CD4-positive, alpha-beta T cell (primary cell): Measurements from ENCODE around the gene TRAPPC14. TPM values are rescaled to one million over a fixed set of nuclear protein-coding genes. Genes with fewer than 3 reads are reported as not detected.
A peak's percentile ranks its signal among the peaks of the same experiment; 100 is the strongest.
"Not testable (repeated sequence)": the region's sequence is repeated elsewhere in the genome, so short reads cannot be mapped to it uniquely, and the experiment has no call there.

Experiments used
- ATAC-seq: fragments of 200-7000 bp; cut with Tn5 transposase; one replicate; pipeline ENCODE4 v1.10.0; 2022; ENCODE audit warnings: mild to moderate bottlenecking; ENCODE audit not compliant: poor library complexity
- CTCF ChIA-PET: fragments of 350-600 bp; sonication (Branson Sonifier 250); formaldehyde crosslinking; loops from one replicate; lab custom pipeline; 2021; ENCODE audit warnings: antibody characterized with exemption, inconsistent platforms; lab: Charles Lee
- POLR2A ChIA-PET: fragments of 350-600 bp; sonication (Branson Sonifier 250); formaldehyde crosslinking; loops from one replicate; lab custom pipeline; 2021; ENCODE audit warnings: antibody characterized with exemption, inconsistent platforms; lab: Charles Lee
- DNase-seq, 14 experiments: peaks; one replicate each; pipeline ENCODE4 v3.0.0-alpha.2; 2013 to 2020; ENCODE audit warnings: mixed read lengths in 2 of 14
- H3K27ac ChIP-seq, 2 donors: one replicate each; pipeline versions ENCODE4 v1.5.1 to v1.7.0; 2013; ENCODE audit warnings: low read length in 2 of 2, low read depth in 1 of 2, mild to moderate bottlenecking in 1 of 2
- H3K27me3 ChIP-seq, 2 experiments: 1 replicate in 1 of 2; 2 replicates in 1 of 2; pipeline versions ENCODE4 v1.6.1 to v1.7.0; 2013; ENCODE audit warnings: low read length in 2 of 2, control low read depth in 1 of 2, mild to moderate bottlenecking in 1 of 2, moderate library complexity in 1 of 2; ENCODE audit not compliant: insufficient read depth in 2 of 2, control insufficient read depth in 1 of 2
- H3K36me3 ChIP-seq: one replicate; pipeline ENCODE4 v1.6.1; 2013; ENCODE audit warnings: low read length, control low read depth; ENCODE audit not compliant: insufficient read depth
- H3K4me1 ChIP-seq: one replicate; pipeline ENCODE4 v1.6.1; 2013; ENCODE audit warnings: low read length, control low read depth; ENCODE audit not compliant: insufficient read depth
- H3K4me3 ChIP-seq: one replicate; pipeline ENCODE4 v1.5.1; 2013; ENCODE audit warnings: mild to moderate bottlenecking, low read length, moderate library complexity
- H3K9me3 ChIP-seq, 2 experiments: 1 replicate in 1 of 2; 2 replicates in 1 of 2; pipeline versions ENCODE4 v1.6.1 to v1.7.0; 2013; ENCODE audit warnings: low read length in 2 of 2, mild to moderate bottlenecking in 2 of 2, control low read depth in 1 of 2, moderate library complexity in 1 of 2; ENCODE audit not compliant: control insufficient read depth in 1 of 2, insufficient read depth in 1 of 2
- H3K27ac Mint-ChIP-seq: one replicate; pipeline ENCODE4 v1.8.0; 2020; ENCODE audit warnings: mixed read lengths
- H3K27me3 Mint-ChIP-seq: one replicate; pipeline ENCODE4 v1.8.0; 2021; ENCODE audit warnings: mixed read lengths
- H3K36me3 Mint-ChIP-seq: one replicate; pipeline ENCODE4 v1.8.0; 2021; ENCODE audit warnings: low read depth, mixed read lengths
- H3K4me1 Mint-ChIP-seq: one replicate; pipeline ENCODE4 v1.8.0; 2021; ENCODE audit warnings: low read depth, mixed read lengths
- H3K4me3 Mint-ChIP-seq: one replicate; pipeline ENCODE4 v1.8.0; 2020; ENCODE audit warnings: mild to moderate bottlenecking, mixed read lengths
- H3K9me3 Mint-ChIP-seq: one replicate; pipeline ENCODE4 v1.8.0; 2020; ENCODE audit warnings: mixed read lengths
- CTCF ChIP-seq: fragments of 200-600 bp; IDR thresholded peaks from one replicate; pipeline ENCODE4 v1.8.0; 2022; ENCODE audit warnings: antibody characterized with exemption, mild to moderate bottlenecking
- intact Hi-C, 2 experiments: fragments of 100-400 bp; cut with DNase I in 1 of 2; cut with micrococcal nuclease in 1 of 2; formaldehyde crosslinking; loops; one replicate each; pipeline versions ENCODE4 v1.15.1 to v1.9.0; 2023 to 2025; cut with DNase I, micrococcal nuclease
- total RNA-seq, 174 experiments: library from RNA in 2 of 174; stranded (reverse) in 2 of 174; gene quantifications; one replicate each; pipeline ENCODE4 v1.2.3 and lab custom pipeline; 2021 to 2026

TRAPPC14 gene
- total RNA-seq, 2 experiments from 2014 or later: 37.9 to 42.6 TPM

GRCh38 chr7:100192969-100193368, 34.4 kb upstream of the TRAPPC14 start:
- Mint-ChIP-seq H3K9me3 (no peaks in the 10 kb centered on the region), H3K4me3 (peak overlapping the region; percentile 57)

GRCh38 chr7:100192281-100192862, 33.8 kb upstream of the TRAPPC14 start:
- not testable (repeated sequence) for H3K27ac ChIP-seq, H3K36me3 Mint-ChIP-seq, H3K9me3 ChIP-seq, H3K27me3 ChIP-seq, H3K9me3 Mint-ChIP-seq, H3K4me3 Mint-ChIP-seq, ATAC-seq, H3K4me1 ChIP-seq, H3K36me3 ChIP-seq, H3K27me3 Mint-ChIP-seq, H3K4me3 ChIP-seq, DNase-seq
- Mint-ChIP-seq H3K4me1 (peaks cover 48% of the 10 kb centered on the region), H3K27ac (peak overlapping the region; percentile 68)
- intact Hi-C loops: loop anchor here in 1 of 2 experiments (5.0 kb wide), 1 partner anchor 215 kb away; no protein-coding TSS in a partner anchor
- ChIA-PET CTCF (interaction anchor here (0.9 kb wide), 1 partner anchor 10 kb away, joined by 3 read pairs; no protein-coding TSS in a partner anchor), POLR2A (interaction anchor here (0.6 kb wide), 1 partner anchor 88 kb away, joined by 4 read pairs; no protein-coding TSS in a partner anchor)

More at GRCh38 chr7:100192969-100193368, 34.4 kb upstream of the TRAPPC14 start:
- intact Hi-C loops: loop anchor here in 1 of 2 experiments (5.0 kb wide), 1 partner anchor 214 kb away; no protein-coding TSS in a partner anchor
- Mint-ChIP-seq H3K27me3 (no peaks in the 10 kb centered on the region), H3K27ac (peak overlapping the region; percentile 68), H3K36me3 (no peaks in the 10 kb centered on the region), H3K4me1 (peaks cover 48% of the 10 kb centered on the region)
- H3K36me3 ChIP-seq: no peaks in the 10 kb centered on the region
- TF ChIP-seq CTCF: no peak
- ATAC-seq: no peak
- no peak overlapping the region for H3K27ac ChIP-seq
- CTCF ChIA-PET: interaction anchor here (0.9 kb wide), 1 partner anchor 11 kb away, joined by 3 read pairs; no protein-coding TSS in a partner anchor
- H3K4me3 ChIP-seq: no peak overlapping the region
- POLR2A ChIA-PET: interaction anchor here (0.6 kb wide), 1 partner anchor 87 kb away, joined by 4 read pairs; no protein-coding TSS in a partner anchor
- H3K9me3 ChIP-seq: no peaks in the 10 kb centered on the region
- DNase-seq: no peak
- no peaks in the 10 kb centered on the region for H3K27me3 ChIP-seq
- peaks cover 2% of the 10 kb centered on the region for H3K4me1 ChIP-seq

GRCh38 chr7:100191775-100192174, 33.3 kb upstream of the TRAPPC14 start:
- peaks cover 48% of the 10 kb centered on the region for H3K4me1 Mint-ChIP-seq
- H3K4me3 Mint-ChIP-seq: no peak overlapping the region

More at GRCh38 chr7:100191775-100192174, 33.3 kb upstream of the TRAPPC14 start:
- no peak overlapping the region for H3K27ac ChIP-seq
- ATAC-seq (no peak), DNase-seq (no peak)
- no peaks in the 10 kb centered on the region for H3K36me3 Mint-ChIP-seq
- no peaks in the 10 kb centered on the region for H3K9me3 Mint-ChIP-seq
- H3K4me1 ChIP-seq: peaks cover 2% of the 10 kb centered on the region
- peak overlapping the region; percentile 68 for H3K27ac Mint-ChIP-seq
- intact Hi-C loops: loop anchor here in 1 of 2 experiments (5.0 kb wide), 1 partner anchor 216 kb away; no protein-coding TSS in a partner anchor
- no peak for TF ChIP-seq CTCF
- no peak overlapping the region for H3K4me3 ChIP-seq
- H3K27me3 ChIP-seq: no peaks in the 10 kb centered on the region
- H3K36me3 ChIP-seq: no peaks in the 10 kb centered on the region
- H3K9me3 ChIP-seq: no peaks in the 10 kb centered on the region
- ChIA-PET CTCF (no interaction called here), POLR2A (no interaction called here)
- no peaks in the 10 kb centered on the region for H3K27me3 Mint-ChIP-seq
